NCI-H146 treated with DMSO at 0.1 percent for 48 hours (cell line): ENCODE results near the gene SNAP23.

Source experiments
- DNase-seq: peaks from one replicate; lab custom pipeline; 2025; ENCODE audit not compliant: unreplicated experiment; lab: John Stamatoyannopoulos, UW

Gene SNAP23

GRCh38 chr15:42494998-42495360 lies 455 bp upstream of the SNAP23 start:
- no peak for DNase-seq

GRCh38 chr15:42498212-42499068 lies 3.0 kb downstream of the SNAP23 start:
- no peak for DNase-seq

GRCh38 chr15:42499858-42500609 lies 4.6 kb downstream of the SNAP23 start:
- no peak for DNase-seq

GRCh38 chr15:42502477-42502876 lies 7.0 kb downstream of the SNAP23 start:
- DNase-seq, result no peak

GRCh38 chr15:42503825-42504224 lies 8.4 kb downstream of the SNAP23 start:
- DNase-seq, result no peak

GRCh38 chr15:42504631-42505030 lies 9.2 kb downstream of the SNAP23 start:
- DNase-seq, result no peak

GRCh38 chr15:42507514-42507913 lies 12.1 kb downstream of the SNAP23 start:
- DNase-seq, result no peak

- DNase-seq, result no peak
Observed at GRCh38 chr15:42508263-42508690, 12.8 kb downstream of the SNAP23 start.

- DNase-seq, result no peak
Observed at GRCh38 chr15:42510258-42511006, 15.0 kb downstream of the SNAP23 start.

- DNase-seq, result no peak
Observed at GRCh38 chr15:42511007-42511391, 15.6 kb downstream of the SNAP23 start.

GRCh38 chr15:42523331-42523730 lies 27.9 kb downstream of the SNAP23 start:
- no peak for DNase-seq

GRCh38 chr15:42528970-42529369 lies 33.5 kb downstream of the SNAP23 start:
- DNase-seq, result no peak

GRCh38 chr15:42533246-42533645 lies 37.8 kb downstream of the SNAP23 start:
- no peak for DNase-seq

GRCh38 chr15:42544853-42545629 lies 49.6 kb downstream of the SNAP23 start:
- no peak for DNase-seq

- DNase-seq, result no peak
Observed at GRCh38 chr15:42547918-42548248, 52.4 kb downstream of the SNAP23 start.

GRCh38 chr15:42548249-42549031 lies 53.0 kb downstream of the SNAP23 start, which contains the start of the genes HAUS2 and LRRC57:
Gene HAUS2 (plus strand): TSS chr15:42548838. CDS start chr15:42548873, 35 bp downstream.
Gene LRRC57 (minus strand): TSS chr15:42548793. CDS start chr15:42548434, 359 bp downstream.
- peak; percentile 58 for DNase-seq

- DNase-seq, result peak; percentile 38
Observed at GRCh38 chr15:42549032-42549491, 53.6 kb downstream of the SNAP23 start.

- DNase-seq, result no peak
Observed at GRCh38 chr15:42549741-42550392, 54.4 kb downstream of the SNAP23 start.

GRCh38 chr15:42553554-42553953 lies 58.1 kb downstream of the SNAP23 start:
- DNase-seq, result no peak
